ENCODE data around the gene IL26.

Gene IL26

GRCh38 chr12:68157380-68157779 is 68.2 kb downstream of the IL26 start:
- no peak for DNase-seq (ENCODE audit: low read depth in 1 of 2, low spot score in 1 of 2)

DNA sequence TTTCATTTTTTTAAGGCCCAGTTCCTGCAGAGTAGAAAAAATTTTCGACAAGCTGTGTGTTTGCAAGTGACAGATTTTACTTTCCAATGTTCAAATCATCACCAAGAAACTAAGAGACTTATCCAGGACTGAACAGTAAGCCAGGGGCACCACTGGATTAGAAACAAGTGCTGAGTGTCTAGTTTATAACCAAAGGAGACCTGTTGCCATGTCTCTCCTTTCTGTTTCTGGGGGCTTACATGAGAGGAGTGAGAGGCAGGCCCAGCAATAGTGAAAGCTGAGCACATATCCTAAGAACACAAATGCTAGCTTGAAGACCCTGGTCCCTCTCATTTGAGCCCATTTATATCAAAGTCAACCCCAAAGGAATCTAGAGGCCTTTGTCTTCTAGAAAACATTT is 69.0 kb downstream of the IL26 start:
- no peak for DNase-seq (ENCODE audit: low read depth in 1 of 2, low spot score in 1 of 2)

DNA sequence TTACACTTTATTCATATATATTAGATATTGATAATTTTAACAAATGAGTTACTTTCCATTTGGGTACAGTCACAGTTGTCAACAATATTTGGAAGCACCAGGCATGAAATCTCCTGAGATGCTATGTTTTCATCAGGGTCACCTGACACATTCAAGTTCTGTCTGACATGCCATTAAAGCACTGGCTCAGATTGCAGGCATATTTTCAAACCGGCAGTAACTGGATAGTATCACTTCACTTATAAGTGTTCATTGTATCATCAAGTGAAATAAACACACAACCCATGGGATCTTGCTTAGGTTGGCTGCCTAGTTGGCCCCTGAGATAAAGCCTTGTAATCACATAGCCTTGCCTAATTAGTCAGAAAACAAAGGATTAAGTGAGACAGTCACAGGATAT is 70.8 kb downstream of the IL26 start:
- no peak for DNase-seq (ENCODE audit: low read depth in 1 of 2, low spot score in 1 of 2)

Data from stimulated activated CD4-positive, alpha-beta T cell treated with anti-CD3 and anti-CD28 coated beads, Interleukin-15, amount 100 ng/mL, for 1 hour (primary cell).